Esophagus squamous epithelium (tissue), 5 donors: Measurements from ENCODE around the gene ZNF695. TPM values are rescaled to one million over a fixed set of nuclear protein-coding genes. Genes with fewer than 3 reads are reported as not detected.

Experiments
- DNase-seq: peaks from one replicate; lab custom pipeline; 2025; lab: John Stamatoyannopoulos, UW
- H3K27ac ChIP-seq, 4 donors: fragments of 200-600 bp; sonication (generic); one replicate each; pipeline ENCODE4 v1.5.1; 2016 to 2019; ENCODE audit warnings: mild to moderate bottlenecking in 1 of 4
- H3K27me3 ChIP-seq, 4 donors: fragments of 200-600 bp; sonication (generic); 1 replicate in 3 of 4; 2 replicates in 1 of 4; pipeline versions ENCODE4 v1.5.1 to v1.6.0; 2017 to 2021; ENCODE audit warnings: antibody characterized with exemption in 1 of 4
- H3K36me3 ChIP-seq, 3 donors: fragments of 200-600 bp; sonication (generic); one replicate each; pipeline ENCODE4 v1.5.1; 2016 to 2019
- H3K4me1 ChIP-seq, 3 donors: fragments of 200-600 bp; sonication (generic); one replicate each; pipeline ENCODE4 v1.5.1; 2017 to 2019
- H3K4me3 ChIP-seq, 4 donors: fragments of 200-600 bp; sonication (generic); 1 replicate in 3 of 4; 2 replicates in 1 of 4; pipeline ENCODE4 v1.5.1; 2016 to 2019; ENCODE audit warnings: mild to moderate bottlenecking in 2 of 4, moderate library complexity in 1 of 4
- H3K9me3 ChIP-seq, 3 donors: fragments of 200-600 bp; sonication (generic); one replicate each; pipeline ENCODE4 v1.5.1; 2016 to 2019
- POLR2A ChIP-seq, 4 donors: fragments of 450-650 bp; IDR thresholded peaks; one replicate each; pipeline ENCODE4 v1.6.1; 2017; ENCODE audit warnings: antibody characterized with exemption in 4 of 4, mild to moderate bottlenecking in 4 of 4, moderate library complexity in 3 of 4
- WGBS, 2 donors: methylation state at CpG; one replicate each; pipeline ENCODE4 v1.1.5; 2018; 5-methylcytosine and 5-hydroxymethylcytosine counted together
- intact Hi-C: fragments of 100-400 bp; cut with DNase I; formaldehyde crosslinking; loops from one replicate; pipeline ENCODE4 v1.15.0; 2022
- total RNA-seq, 4 donors: library from RNA; depleted of rRNA; stranded (reverse); fragments of >200 nt; gene quantifications; one replicate each; pipeline ENCODE4 v1.1.0, GENCODE V29; 2016
- TF ChIP-seq, protein P1 (sequence below), 6 experiments: fragments of 450-650 bp in 4 of 6; fragments of 200-600 bp in 2 of 6; sonication (generic) in 2 of 6; IDR thresholded peaks; one replicate each; pipeline ENCODE4 v1.5.1; 2016 to 2019; ENCODE audit warnings: antibody characterized with exemption in 6 of 6, mild to moderate bottlenecking in 4 of 6, moderate library complexity in 4 of 6
- donor health status: DM: yes; HTN: yes; CAD: no.

ZNF695 gene
- total RNA-seq, 4 donors from 2014 or later, result 0.15 to 0.76 (median 0.31) TPM

DNA sequence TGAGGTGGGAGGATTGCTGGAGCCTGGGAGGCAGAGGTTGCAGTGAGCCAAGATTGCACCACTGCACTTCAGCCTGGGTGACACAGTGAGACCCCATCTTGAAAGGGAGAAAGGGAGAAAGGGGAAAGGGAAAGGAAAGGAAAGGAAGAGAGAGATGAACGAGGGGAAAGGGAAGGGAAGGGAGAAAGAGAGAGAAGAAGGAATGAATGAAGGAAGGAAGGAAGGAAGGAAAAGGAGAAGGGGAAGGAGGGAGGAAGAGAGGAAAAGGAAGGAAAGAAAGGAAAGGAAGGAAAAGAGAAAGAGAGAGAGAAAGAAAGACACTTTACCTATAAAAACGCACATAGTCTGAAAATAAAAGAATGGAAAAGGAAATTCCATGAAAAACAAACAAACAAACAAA lies 18.0 kb downstream of the ZNF695 start:
- H3K27me3 ChIP-seq, result no peaks in the 10 kb centered on the region
- no peak for DNase-seq
- peaks cover 0 to 94% (median 58%) of the 10 kb centered on the region in 3 donors for H3K9me3 ChIP-seq
- no peaks in the 10 kb centered on the region for H3K4me1 ChIP-seq
- no peak overlapping the region for H3K4me3 ChIP-seq
- WGBS, 2 donors, result 71 to 86% methylated on average over 2 of the region's 2 CpGs
- TF ChIP-seq POLR2A (IDR thresholded peaks at IDR 0.05), result no peak
- TF ChIP-seq, protein P1, sequence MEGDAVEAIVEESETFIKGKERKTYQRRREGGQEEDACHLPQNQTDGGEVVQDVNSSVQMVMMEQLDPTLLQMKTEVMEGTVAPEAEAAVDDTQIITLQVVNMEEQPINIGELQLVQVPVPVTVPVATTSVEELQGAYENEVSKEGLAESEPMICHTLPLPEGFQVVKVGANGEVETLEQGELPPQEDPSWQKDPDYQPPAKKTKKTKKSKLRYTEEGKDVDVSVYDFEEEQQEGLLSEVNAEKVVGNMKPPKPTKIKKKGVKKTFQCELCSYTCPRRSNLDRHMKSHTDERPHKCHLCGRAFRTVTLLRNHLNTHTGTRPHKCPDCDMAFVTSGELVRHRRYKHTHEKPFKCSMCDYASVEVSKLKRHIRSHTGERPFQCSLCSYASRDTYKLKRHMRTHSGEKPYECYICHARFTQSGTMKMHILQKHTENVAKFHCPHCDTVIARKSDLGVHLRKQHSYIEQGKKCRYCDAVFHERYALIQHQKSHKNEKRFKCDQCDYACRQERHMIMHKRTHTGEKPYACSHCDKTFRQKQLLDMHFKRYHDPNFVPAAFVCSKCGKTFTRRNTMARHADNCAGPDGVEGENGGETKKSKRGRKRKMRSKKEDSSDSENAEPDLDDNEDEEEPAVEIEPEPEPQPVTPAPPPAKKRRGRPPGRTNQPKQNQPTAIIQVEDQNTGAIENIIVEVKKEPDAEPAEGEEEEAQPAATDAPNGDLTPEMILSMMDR (IDR thresholded peaks at IDR 0.05), result no peak
- intact Hi-C loops, result no loop called here
- no peak overlapping the region for H3K27ac ChIP-seq
- peaks cover 0 to 9% (median 0%) of the 10 kb centered on the region in 3 donors for H3K36me3 ChIP-seq

DNA sequence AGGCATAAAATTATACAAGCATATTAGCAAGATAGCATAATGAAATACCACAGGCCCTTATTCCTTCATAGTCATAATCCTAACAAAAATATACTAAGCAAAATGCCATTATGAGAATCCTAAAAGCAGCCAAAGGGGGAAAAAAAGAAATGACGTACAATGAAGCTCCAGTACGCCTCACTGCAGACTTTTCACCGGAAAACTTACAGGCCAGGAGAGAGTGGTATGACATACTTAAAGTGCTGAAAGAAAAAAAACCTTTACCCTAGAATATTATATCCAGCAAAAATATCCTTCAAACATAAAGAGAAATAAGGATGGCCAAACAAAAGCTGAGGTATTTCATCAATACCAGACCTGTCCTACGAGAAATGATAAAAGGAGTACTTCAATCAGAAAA lies 19.5 kb downstream of the ZNF695 start:
- peaks cover 0 to 9% (median 0%) of the 10 kb centered on the region in 3 donors for H3K36me3 ChIP-seq
- TF ChIP-seq, protein P1 (IDR thresholded peaks at IDR 0.05), result no peak
- no peak for TF ChIP-seq POLR2A (IDR thresholded peaks at IDR 0.05)
- peaks cover 0 to 92% (median 58%) of the 10 kb centered on the region in 3 donors for H3K9me3 ChIP-seq
- no peak overlapping the region for H3K27ac ChIP-seq
- intact Hi-C loops, result no loop called here
- H3K27me3 ChIP-seq, result no peaks in the 10 kb centered on the region
- DNase-seq, result no peak
- no peak overlapping the region for H3K4me3 ChIP-seq
- 90 to 94% methylated on average over 4 of the region's 4 CpGs for WGBS, 2 donors
- no peaks in the 10 kb centered on the region for H3K4me1 ChIP-seq

DNA sequence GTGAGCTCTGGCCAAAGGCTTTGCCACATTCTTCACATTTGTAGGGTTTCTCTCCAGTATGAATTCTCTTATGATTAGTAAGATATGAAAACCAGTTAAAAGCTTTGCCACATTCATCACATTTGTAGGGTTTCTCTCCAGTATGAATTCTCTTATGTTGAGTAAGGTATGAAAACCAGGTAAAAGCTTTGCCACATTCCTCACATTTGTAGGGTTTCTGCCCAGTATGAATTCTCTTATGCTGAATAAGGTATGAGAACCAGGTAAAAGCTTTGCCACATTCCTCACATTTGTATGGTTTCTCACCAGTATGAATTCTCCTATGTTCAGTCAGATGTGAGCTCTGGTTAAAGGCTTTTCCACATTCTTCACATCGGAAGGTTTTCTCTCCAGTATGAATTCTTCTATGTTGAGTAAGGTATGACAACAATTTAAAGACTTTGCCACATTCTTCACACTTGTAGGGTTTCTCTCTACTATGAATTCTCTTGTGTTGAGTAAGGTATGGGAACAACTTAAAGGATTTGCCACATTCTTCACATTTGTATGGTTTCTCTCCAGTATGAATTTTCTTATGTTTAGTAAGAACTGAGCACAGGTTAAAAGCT lies 20.7 kb downstream of the ZNF695 start:
- DNase-seq, result no peak
- Histone ChIP-seq H3K9me3 (peaks cover 0 to 90% (median 61%) of the 10 kb centered on the region in 3 donors), H3K27me3 (no peaks in the 10 kb centered on the region), H3K4me3 (no peak overlapping the region), H3K4me1 (no peaks in the 10 kb centered on the region), H3K36me3 (peaks cover 0 to 9% (median 0%) of the 10 kb centered on the region in 3 donors), H3K27ac (no peak overlapping the region)
- intact Hi-C loops, result no loop called here
- TF ChIP-seq, protein P1 (IDR thresholded peaks at IDR 0.05), result no peak
- no peak for TF ChIP-seq POLR2A (IDR thresholded peaks at IDR 0.05)
- WGBS, 2 donors, result 84 to 94% methylated on average over 1 of the region's 1 CpG

DNA sequence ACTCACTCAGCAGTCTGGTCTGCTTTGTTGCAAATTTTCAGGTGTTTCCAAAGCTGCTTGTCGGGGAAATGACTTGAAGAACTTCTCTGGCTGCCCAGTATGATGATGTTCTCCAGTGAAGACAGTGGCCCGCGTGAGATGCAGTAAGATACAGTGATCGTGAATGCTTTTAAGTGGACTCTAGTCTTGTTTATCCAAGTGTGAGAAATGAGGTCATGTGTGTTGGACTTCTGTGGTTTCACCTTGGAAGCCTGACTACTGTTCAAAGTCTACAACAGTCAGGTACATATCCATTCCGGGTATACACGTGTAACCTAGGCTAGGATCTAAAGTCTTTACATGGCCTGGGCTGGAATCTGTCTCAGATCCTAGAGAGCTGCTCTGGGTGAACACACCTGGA lies 29.1 kb downstream of the ZNF695 start:
- intact Hi-C loops, result no loop called here
- no peak for DNase-seq
- Histone ChIP-seq H3K36me3 (no peaks in the 10 kb centered on the region), H3K4me1 (no peaks in the 10 kb centered on the region), H3K9me3 (peaks cover 0 to 55% (median 10%) of the 10 kb centered on the region in 3 donors), H3K27me3 (no peaks in the 10 kb centered on the region), H3K27ac (no peak overlapping the region), H3K4me3 (no peak overlapping the region)
- TF ChIP-seq POLR2A (IDR thresholded peaks at IDR 0.05), result no peak
- TF ChIP-seq, protein P1 (IDR thresholded peaks at IDR 0.05), result no peak
- 90 to 93% methylated on average over 5 to 6 of the region's 6 CpGs for WGBS, 2 donors

DNA sequence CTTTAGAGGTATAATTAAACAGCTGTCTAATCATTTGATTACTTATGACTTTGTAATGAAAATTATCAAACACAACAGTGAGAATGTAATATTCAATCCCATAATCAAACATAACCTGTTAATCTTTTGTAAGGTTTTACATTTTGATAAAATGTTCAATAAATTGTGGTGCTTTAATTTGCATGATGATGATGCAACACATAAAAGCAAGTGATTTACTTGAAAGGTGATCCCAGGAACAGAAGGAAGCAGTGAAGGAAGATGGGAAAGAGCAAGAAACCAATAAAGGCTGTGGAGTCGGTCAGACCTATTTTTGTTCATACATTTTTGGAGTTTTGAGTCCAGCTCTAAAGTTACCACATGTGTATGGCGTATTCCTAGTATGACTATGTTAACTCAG lies 29.6 kb downstream of the ZNF695 start:
- intact Hi-C loops, result no loop called here
- no peaks in the 10 kb centered on the region for H3K36me3 ChIP-seq
- DNase-seq, result no peak
- H3K27ac ChIP-seq, result no peak overlapping the region
- H3K4me3 ChIP-seq, result no peak overlapping the region
- peaks cover 0 to 53% (median 8%) of the 10 kb centered on the region in 3 donors for H3K9me3 ChIP-seq
- no peaks in the 10 kb centered on the region for H3K4me1 ChIP-seq
- WGBS, 2 donors, result 93 to 96% methylated on average over 2 of the region's 2 CpGs
- H3K27me3 ChIP-seq, result no peaks in the 10 kb centered on the region
- no peak for TF ChIP-seq POLR2A (IDR thresholded peaks at IDR 0.05)
- TF ChIP-seq, protein P1 (IDR thresholded peaks at IDR 0.05), result no peak
